NT2/D1 (cell line): ENCODE results near the gene DNAJB8.

Source experiments
- SUZ12 ChIP-seq: IDR thresholded peaks from 2 replicates; pipeline ENCODE4 v1.6.1; 2011; ENCODE audit not compliant: insufficient read length, insufficient read depth; ENCODE audit errors: extremely low read depth
- ZNF274 ChIP-seq: IDR thresholded peaks from 2 replicates; pipeline ENCODE4 v1.6.1; 2011; ENCODE audit warnings: mild to moderate bottlenecking, low read depth, low read length

- TF ChIP-seq ZNF274 (no peak), SUZ12 (no peak)
Measured at GRCh38 chr3:128488991-128489673, 22.4 kb upstream of the DNAJB8 start.
